SK-N-MC (cell line): ENCODE results near the gene CNOT1.

Experiments used
- DNase-seq: peaks from one replicate; pipeline ENCODE4 v3.0.0-alpha.2; 2011; ENCODE audit warnings: low read depth, low spot score
- H3K27ac ChIP-seq: fragments of 200-600 bp; sonication (generic); 2 replicates; pipeline ENCODE4 v1.5.1; 2016; ENCODE audit warnings: mixed run types
- H3K36me3 ChIP-seq: fragments of 200-600 bp; sonication (generic); 2 replicates; pipeline ENCODE4 v1.6.1; 2017; ENCODE audit warnings: antibody characterized with exemption, low read length, mixed read lengths; ENCODE audit not compliant: insufficient read depth
- H3K4me3 ChIP-seq: fragments of 200-600 bp; sonication (generic); 2 replicates; pipeline ENCODE4 v1.5.1; 2016
- H3K9ac ChIP-seq: fragments of 200-600 bp; sonication (generic); 2 replicates; pipeline ENCODE4 v1.8.0; 2017; ENCODE audit warnings: mixed run types, mixed read lengths; ENCODE audit not compliant: insufficient read length
- H3K9me3 ChIP-seq: fragments of 200-600 bp; sonication (generic); 2 replicates; pipeline ENCODE4 v1.6.1; 2017; ENCODE audit warnings: low read depth, mild to moderate bottlenecking, antibody characterized with exemption, low read length, moderate library complexity, mixed read lengths
- EZH2 ChIP-seq: fragments of 200-600 bp; sonication (generic); IDR thresholded peaks from one replicate; pipeline ENCODE4 v1.6.1; 2017; ENCODE audit warnings: antibody characterized with exemption
- FOXP2 ChIP-seq: optimal IDR thresholded peaks from 2 replicates; pipeline ENCODE3; 2011; ENCODE audit warnings: mild to moderate bottlenecking, moderate library complexity; ENCODE audit not compliant: insufficient read depth; ENCODE audit errors: extremely low read length, control extremely low read depth
- POLR2AphosphoS5 ChIP-seq: IDR thresholded peaks from 2 replicates; pipeline ENCODE4 v1.6.1; 2012; ENCODE audit warnings: mild to moderate bottlenecking, low read depth, low read length, borderline replicate concordance

Gene CNOT1

DNA sequence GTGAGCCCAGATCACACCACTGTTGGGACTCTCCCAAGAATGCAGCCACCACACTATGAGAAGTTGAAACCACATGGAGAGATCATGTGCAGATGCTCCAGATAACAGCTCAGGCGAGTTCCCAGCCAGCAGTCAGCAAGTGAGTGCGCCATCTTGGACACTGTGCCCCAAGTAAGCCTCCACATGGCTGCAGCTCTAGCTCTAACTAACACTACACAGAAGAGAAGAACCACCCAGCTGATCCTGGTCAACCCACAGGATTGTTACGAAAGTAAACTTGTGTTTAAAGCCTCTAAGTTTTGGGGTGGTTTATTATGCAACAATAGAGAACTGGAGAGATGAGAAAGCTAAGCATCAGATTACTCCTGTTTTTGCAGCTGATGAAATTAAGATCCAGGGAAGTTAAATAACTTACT is 29.2 kb upstream of the CNOT1 start:
- no peaks in the 10 kb centered on the region for H3K9me3 ChIP-seq
- no peak overlapping the region for H3K9ac ChIP-seq
- no peak overlapping the region for H3K27ac ChIP-seq
- no peak overlapping the region for H3K4me3 ChIP-seq
- H3K36me3 ChIP-seq = no peaks in the 10 kb centered on the region
- TF ChIP-seq POLR2AphosphoS5 (no peak), FOXP2 (no peak)
- no peak for DNase-seq

DNA sequence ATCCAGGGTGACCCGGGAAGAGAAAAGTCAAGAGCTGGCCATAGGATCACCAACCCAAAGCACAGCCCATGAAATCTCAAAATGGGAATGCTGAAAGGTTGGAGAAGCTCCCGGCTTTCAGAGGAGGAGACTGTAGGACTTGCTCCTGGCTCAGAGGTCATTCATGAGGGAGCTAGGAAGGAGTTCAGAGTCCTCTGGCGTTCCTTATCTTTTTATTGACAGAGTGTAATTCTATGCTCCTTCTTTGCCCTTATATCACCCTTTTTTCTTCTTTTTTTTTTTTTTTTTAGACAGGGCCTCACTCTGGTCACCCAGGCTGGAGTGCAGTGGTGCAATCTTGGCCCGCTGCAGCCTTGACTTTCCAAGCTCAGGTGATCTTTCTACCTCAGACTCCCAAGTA is 27.3 kb upstream of the CNOT1 start:
- no peaks in the 10 kb centered on the region for H3K9me3 ChIP-seq
- H3K4me3 ChIP-seq = no peak overlapping the region
- H3K9ac ChIP-seq = no peak overlapping the region
- no peak for DNase-seq
- no peak overlapping the region for H3K27ac ChIP-seq
- H3K36me3 ChIP-seq = no peaks in the 10 kb centered on the region
- no peak for TF ChIP-seq FOXP2
- no peak for TF ChIP-seq EZH2
- TF ChIP-seq POLR2AphosphoS5 = no peak

GRCh38 chr16:58655215-58655596 is 25.6 kb upstream of the CNOT1 start:
- H3K36me3 ChIP-seq = no peaks in the 10 kb centered on the region
- H3K9me3 ChIP-seq = no peaks in the 10 kb centered on the region
- DNase-seq = no peak
- TF ChIP-seq EZH2 = no peak
- no peak overlapping the region for H3K9ac ChIP-seq
- H3K4me3 ChIP-seq = no peak overlapping the region
- H3K27ac ChIP-seq = no peak overlapping the region

DNA sequence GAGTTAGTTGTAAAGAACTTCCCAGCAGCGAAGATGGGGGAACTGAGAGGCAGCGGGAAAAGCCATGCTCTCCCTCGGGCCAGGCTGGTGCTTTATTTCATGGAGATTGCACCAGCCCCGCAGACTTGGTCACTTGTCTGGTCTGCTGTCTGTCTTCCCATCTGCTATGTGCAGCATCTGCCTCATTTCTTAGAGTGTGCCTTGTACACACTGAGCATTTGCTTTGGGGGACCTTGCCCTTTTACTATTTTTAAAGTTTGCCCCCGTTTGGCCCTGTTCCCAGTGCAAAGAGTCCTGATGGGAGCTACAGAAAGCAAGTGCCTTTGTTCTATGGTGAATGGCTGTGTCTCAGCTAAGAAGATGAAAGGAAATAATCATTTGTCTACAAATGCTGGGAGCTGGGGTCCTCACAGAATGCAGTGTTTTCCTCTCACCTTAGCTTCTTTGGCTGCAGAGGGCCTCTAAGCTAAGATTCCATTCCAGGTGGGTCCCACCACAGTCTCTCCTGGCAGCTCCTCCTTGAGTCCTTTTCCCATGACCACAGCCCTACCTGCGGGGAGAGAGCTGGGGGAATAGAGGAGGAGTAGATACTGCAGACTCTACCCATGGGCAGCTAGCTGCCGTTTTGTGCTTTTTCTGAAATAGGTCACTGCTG is 25.1 kb upstream of the CNOT1 start:
- no peak overlapping the region for H3K9ac ChIP-seq
- no peak for DNase-seq
- no peak overlapping the region for H3K27ac ChIP-seq
- H3K9me3 ChIP-seq = no peaks in the 10 kb centered on the region
- H3K4me3 ChIP-seq = no peak overlapping the region
- TF ChIP-seq POLR2AphosphoS5 (no peak), EZH2 (no peak), FOXP2 (no peak)
- no peaks in the 10 kb centered on the region for H3K36me3 ChIP-seq

- no peaks in the 10 kb centered on the region for H3K9me3 ChIP-seq
- H3K36me3 ChIP-seq = no peaks in the 10 kb centered on the region
- H3K9ac ChIP-seq = no peak overlapping the region
- no peak overlapping the region for H3K4me3 ChIP-seq
- H3K27ac ChIP-seq = no peak overlapping the region
- no peak for DNase-seq
- TF ChIP-seq FOXP2 (no peak), EZH2 (no peak), POLR2AphosphoS5 (no peak)
Observed at GRCh38 chr16:58652741-58653140, 23.1 kb upstream of the CNOT1 start.

- Histone ChIP-seq H3K27ac (no peak overlapping the region), H3K36me3 (no peaks in the 10 kb centered on the region), H3K9ac (no peak overlapping the region), H3K9me3 (no peaks in the 10 kb centered on the region), H3K4me3 (no peak overlapping the region)
- TF ChIP-seq POLR2AphosphoS5 (no peak), FOXP2 (no peak), EZH2 (no peak)
- DNase-seq = no peak
Observed at GRCh38 chr16:58651965-58652348, 22.3 kb upstream of the CNOT1 start.

- TF ChIP-seq FOXP2 = no peak
- TF ChIP-seq EZH2 = no peak
- no peak for TF ChIP-seq POLR2AphosphoS5
- Histone ChIP-seq H3K27ac (no peak overlapping the region), H3K9me3 (no peaks in the 10 kb centered on the region), H3K36me3 (no peaks in the 10 kb centered on the region), H3K9ac (no peak overlapping the region), H3K4me3 (no peak overlapping the region)
- no peak for DNase-seq
Observed at GRCh38 chr16:58649707-58650106, 20.1 kb upstream of the CNOT1 start.

DNA sequence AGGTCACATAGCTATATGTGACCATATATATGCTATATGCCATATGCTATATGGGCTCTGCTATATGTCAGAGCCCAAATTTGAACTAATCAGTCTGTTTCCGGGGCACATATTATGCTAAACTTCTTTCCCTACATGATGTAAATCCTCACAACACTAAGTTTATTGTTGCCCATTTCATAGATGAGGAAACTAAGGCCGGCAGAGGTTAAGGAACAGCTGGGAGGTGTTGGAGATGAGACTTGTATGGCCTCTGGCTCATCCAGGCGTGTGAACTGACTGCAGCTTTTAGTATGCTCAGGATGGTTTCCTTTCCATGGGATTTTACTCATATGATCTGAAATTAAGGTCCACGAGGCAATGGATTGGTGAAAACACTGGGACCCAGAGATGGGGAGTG is 17.5 kb upstream of the CNOT1 start:
- no peak overlapping the region for H3K9ac ChIP-seq
- TF ChIP-seq POLR2AphosphoS5 (no peak), EZH2 (no peak), FOXP2 (no peak)
- no peak overlapping the region for H3K4me3 ChIP-seq

DNA sequence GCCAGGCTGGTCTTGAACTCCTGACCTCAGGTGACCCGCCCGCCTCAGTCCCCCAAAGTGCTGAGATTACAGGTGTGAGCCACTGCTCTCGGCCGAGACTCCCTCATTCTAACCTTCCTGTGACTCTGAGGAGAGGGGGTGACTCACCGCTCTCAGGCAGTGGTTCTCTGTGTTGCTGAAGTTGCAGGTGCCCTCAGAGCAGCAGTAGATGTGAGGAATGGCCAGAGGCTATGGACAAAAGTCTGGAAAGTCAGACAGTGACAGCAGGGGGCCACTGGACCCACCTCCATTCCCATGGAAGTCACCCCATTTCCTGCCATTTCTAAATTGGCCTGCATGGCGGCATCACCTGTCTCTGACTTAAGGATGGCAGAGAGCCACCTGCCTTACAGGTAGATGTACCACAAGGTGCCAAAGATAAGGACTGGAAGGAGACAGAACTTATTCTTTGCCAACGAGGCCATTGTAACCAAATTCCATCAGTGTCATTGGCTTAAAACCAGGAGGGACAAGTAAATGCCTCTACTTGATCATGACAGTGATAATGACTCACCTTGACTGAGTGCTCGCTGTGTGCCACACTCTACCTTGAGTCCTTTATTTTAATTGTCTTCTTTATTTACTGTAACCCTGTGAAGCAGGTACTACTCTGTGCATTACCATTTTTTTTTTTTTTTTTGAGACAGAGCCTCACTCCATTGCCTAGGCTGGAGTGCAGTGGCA is 15.3 kb upstream of the CNOT1 start:
- H3K4me3 ChIP-seq = no peak overlapping the region
- H3K27ac ChIP-seq = no peak overlapping the region
- no peak overlapping the region for H3K9ac ChIP-seq
- H3K36me3 ChIP-seq = no peaks in the 10 kb centered on the region
- DNase-seq = no peak
- TF ChIP-seq POLR2AphosphoS5 (no peak), FOXP2 (no peak), EZH2 (no peak)
- no peaks in the 10 kb centered on the region for H3K9me3 ChIP-seq

More for the DNA sequence above, 17.5 kb upstream of the CNOT1 start:
- DNase-seq = no peak
- Histone ChIP-seq H3K9me3 (no peaks in the 10 kb centered on the region), H3K36me3 (no peaks in the 10 kb centered on the region), H3K27ac (no peak overlapping the region)
